Measurements from ENCODE around the gene NFATC2.

GRCh38 chr20:51368461-51369211, 173.9 kb downstream of the NFATC2 start:
- TF ChIP-seq EZH2phosphoT487 (IDR thresholded peaks at IDR 0.05; ENCODE audit: unreplicated experiment) (no peak), CTCF (conservative IDR thresholded peaks at IDR 0.05; ENCODE audit: low read depth in 2 of 2) (no peak), ETS1 (IDR thresholded peaks at IDR 0.05) (no peak), POLR2AphosphoS5 (IDR thresholded peaks at IDR 0.05; ENCODE audit: low read depth) (no peak), EZH2 (IDR thresholded peaks at IDR 0.05; ENCODE audit: low read depth, unreplicated experiment) (no peak), CREB1 (CRISPR knock-in tag; IDR thresholded peaks at IDR 0.05; ENCODE audit: low read depth) (no peak), REST (IDR thresholded peaks at IDR 0.05; ENCODE audit: unreplicated experiment) (no peak), ZNF114 (CRISPR knock-in tag; IDR thresholded peaks at IDR 0.05) (no peak), NANOG (IDR thresholded peaks at IDR 0.05; ENCODE audit: borderline replicate concordance) (no peak), JUNB (IDR thresholded peaks at IDR 0.05; ENCODE audit: unreplicated experiment) (no peak)
